NCI-H1417 (cell line): ENCODE data around the gene OAS2.
"Not testable (repeated sequence)": the region's sequence is repeated elsewhere in the genome, so short reads cannot be mapped to it uniquely, and the experiment has no call there.

Source experiments
- DNase-seq, 3 experiments: peaks; one replicate each; lab custom pipeline; 2025; lab: John Stamatoyannopoulos, UW

OAS2 gene

DNA sequence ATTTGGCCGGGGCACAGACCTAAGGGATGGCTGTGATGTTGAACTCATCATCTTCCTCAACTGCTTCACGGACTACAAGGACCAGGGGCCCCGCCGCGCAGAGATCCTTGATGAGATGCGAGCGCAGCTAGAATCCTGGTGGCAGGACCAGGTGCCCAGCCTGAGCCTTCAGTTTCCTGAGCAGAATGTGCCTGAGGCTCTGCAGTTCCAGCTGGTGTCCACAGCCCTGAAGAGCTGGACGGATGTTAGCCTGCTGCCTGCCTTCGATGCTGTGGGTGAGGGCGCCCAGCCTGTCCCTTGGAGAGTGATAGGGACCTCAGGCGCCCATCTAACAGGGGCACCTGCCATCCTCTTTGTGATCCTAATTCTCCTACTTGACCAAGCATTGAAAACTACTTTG, 27.6 kb upstream of the OAS2 start:
- DNase-seq, result no peak

DNA sequence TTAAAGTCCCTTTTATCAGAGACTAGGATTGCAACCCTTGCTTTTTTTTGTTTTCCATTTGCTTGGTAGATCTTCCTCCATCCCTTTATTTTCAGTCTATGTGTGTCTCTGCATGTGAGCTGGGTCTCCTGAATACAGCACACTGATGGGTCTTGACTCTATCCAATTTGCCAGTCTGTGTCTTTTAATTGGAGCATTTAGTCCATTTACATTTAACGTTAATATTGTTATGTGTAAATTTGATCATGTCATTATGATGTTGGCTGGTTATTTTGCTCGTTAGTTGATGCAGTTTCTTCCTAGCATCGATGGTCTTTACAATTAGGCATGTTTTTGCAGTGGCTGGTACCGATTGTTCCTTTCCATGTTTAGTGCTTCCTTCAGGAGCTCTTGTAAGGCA, 21.2 kb upstream of the OAS2 start:
- DNase-seq, result not testable (repeated sequence)

DNA sequence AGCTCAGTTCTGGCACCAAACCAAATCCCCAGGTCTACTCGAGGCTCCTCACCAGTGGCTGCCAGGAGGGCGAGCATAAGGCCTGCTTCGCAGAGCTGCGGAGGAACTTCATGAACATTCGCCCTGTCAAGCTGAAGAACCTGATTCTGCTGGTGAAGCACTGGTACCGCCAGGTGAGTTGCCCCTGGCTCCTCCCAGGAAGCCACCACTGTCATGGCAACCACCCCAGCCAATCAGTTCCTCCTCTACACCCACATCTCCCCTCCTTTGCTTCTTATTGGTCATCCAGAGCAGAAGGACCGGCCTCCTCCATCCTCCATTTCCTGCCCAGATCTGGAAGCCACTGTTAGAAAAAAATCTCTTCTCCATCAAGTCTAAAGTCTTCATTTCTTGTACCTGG, 17.2 kb upstream of the OAS2 start:
- no peak for DNase-seq

DNA sequence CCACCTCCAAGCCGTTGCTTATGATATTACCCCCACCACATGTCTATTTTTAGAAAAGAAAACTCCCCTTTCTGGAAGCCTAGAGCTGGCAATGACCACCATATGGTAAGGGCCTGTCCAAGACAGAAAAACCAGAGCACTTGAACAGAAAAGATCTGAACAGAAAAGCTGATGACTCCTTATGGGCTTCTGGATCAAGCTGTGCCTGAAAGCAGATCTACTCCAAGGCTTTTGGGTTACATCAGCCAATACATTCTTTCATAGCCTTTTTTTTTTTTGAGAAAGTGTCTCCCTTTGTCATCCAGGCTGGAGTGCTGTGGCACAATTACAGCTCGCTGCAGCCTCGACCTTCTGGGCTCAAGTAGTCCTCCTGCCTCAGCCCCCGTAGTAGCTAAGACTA, 16.8 kb upstream of the OAS2 start:
- no peak for DNase-seq

DNA sequence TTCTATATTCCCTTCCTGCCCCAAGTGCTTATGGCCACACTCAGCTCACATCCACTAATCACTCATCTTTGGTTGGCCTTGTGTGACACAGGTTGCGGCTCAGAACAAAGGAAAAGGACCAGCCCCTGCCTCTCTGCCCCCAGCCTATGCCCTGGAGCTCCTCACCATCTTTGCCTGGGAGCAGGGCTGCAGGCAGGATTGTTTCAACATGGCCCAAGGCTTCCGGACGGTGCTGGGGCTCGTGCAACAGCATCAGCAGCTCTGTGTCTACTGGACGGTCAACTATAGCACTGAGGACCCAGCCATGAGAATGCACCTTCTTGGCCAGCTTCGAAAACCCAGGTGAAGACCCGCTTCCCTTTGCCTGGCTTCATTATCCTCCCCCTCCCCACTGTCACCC, 15.8 kb upstream of the OAS2 start:
- DNase-seq, result no peak

DNA sequence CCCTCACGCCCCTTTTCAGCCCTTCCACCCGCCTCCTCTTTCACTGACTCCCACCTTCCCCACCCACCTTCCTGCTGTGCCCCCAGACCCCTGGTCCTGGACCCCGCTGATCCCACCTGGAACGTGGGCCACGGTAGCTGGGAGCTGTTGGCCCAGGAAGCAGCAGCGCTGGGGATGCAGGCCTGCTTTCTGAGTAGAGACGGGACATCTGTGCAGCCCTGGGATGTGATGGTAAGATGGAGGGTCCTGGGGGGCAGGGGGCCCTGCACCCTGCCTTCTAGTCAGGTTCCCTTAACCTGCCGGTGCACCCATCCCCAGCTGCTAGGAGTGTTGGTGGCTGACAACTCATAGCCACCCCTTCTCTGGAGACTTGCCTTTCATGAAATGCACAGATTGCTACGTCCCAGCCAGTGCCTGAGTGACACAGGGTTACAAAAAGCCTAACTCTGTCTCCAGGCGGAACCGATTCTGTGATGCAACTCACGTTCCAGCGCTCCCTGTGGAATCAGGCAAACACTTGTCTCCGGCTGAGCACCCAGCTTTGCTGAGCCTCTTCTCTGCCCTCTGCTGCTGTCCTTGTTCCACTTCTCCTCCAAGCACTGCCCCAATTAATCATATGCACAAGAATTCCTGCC, 15.0 kb upstream of the OAS2 start:
- DNase-seq, result no peak

DNA sequence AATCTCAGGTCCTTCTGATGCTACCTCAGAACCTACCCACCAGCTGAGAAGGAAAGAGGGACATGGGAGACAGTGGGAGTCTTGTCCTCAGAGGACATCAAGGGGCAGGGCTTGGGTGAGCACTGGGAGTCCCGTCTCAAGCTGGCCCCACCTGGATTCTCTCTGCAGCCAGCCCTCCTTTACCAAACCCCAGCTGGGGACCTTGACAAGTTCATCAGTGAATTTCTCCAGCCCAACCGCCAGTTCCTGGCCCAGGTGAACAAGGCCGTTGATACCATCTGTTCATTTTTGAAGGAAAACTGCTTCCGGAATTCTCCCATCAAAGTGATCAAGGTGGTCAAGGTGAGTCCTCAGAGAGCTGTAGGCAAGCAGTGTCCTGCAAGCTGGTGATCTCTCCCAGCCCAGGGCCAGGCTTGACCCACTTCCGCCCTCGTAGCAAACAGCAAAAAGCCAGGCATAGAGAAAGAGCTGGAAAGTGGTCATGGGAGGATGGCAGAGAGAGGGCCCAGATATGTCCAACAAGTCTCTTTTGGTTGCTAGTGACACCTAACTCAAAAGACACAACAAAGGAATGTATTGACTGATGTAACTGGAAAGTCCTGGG, 14.2 kb upstream of the OAS2 start:
- DNase-seq, result no peak

DNA sequence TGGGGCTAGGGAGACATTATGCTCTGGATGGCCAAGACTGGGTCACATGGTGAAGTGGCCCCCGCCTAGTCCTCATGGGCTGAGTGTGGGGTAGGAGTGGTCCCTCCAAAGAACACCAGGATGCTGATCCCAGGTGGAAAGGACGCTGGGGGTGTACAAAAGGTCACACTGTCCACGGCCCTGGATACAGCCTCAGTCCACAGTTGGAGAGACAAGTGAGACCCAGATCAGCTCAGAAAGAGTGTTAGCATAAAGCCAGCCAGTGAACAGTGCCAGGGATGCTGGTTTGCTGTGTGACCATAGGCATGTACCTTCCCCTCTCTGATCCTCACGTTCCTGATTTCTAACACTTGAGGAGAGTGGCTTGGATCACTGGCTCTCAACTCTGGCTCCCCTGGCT, 13.4 kb upstream of the OAS2 start:
- no peak for DNase-seq

DNA sequence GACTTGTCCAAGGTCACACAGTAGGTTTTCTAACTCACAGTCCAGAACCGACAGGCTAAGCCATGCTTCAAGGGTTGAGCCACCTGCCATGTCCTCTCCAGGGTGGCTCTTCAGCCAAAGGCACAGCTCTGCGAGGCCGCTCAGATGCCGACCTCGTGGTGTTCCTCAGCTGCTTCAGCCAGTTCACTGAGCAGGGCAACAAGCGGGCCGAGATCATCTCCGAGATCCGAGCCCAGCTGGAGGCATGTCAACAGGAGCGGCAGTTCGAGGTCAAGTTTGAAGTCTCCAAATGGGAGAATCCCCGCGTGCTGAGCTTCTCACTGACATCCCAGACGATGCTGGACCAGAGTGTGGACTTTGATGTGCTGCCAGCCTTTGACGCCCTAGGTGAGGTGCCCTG, 12.7 kb upstream of the OAS2 start:
- no peak for DNase-seq

DNA sequence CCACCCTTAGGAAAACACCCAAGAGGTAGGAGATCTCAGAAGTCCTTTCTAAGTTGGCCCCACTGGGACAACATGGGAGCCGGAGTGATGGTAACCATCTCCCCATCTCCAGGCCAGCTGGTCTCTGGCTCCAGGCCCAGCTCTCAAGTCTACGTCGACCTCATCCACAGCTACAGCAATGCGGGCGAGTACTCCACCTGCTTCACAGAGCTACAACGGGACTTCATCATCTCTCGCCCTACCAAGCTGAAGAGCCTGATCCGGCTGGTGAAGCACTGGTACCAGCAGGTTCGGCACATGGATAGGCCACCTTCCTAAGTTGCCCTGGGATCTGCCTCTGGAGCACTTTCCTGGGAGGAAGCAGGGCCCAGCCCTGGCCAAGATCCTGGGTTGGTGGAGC, 11.0 kb upstream of the OAS2 start:
- DNase-seq, result no peak

DNA sequence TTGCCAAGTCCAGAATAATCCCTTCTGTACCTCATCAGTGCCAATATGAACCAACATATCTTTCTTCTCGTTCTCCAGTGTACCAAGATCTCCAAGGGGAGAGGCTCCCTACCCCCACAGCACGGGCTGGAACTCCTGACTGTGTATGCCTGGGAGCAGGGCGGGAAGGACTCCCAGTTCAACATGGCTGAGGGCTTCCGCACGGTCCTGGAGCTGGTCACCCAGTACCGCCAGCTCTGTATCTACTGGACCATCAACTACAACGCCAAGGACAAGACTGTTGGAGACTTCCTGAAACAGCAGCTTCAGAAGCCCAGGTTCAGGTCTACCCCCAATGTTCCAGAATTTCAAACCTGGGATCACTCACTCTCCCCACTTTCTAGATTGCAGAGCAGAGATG, 10.5 kb upstream of the OAS2 start:
- DNase-seq, result no peak

DNA sequence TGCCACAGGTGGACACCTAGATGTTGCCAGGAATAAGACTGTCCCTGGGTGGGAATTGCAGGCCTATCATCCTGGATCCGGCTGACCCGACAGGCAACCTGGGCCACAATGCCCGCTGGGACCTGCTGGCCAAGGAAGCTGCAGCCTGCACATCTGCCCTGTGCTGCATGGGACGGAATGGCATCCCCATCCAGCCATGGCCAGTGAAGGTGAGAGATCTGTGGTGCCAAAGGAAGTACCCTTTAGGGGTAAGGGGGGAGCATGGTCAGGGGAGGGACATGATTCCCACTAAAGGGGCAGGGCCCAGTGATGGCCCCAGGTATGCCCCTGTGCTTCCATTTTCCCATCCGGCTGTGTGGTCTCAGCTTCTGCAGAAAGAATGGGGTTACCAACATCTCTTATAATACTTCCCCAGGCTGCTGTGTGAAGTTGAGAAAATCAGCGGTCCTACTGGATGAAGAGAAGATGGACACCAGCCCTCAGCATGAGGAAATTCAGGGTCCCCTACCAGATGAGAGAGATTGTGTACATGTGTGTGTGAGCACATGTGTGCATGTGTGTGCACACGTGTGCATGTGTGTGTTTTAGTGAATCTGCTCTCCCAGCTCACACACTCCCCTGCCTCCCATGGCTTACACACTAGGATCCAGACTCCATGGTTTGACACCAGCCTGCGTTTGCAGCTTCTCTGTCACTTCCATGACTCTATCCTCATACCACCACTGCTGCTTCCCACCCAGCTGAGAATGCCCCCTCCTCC, 8.6 kb upstream of the OAS2 start:
- DNase-seq, result no peak

DNA sequence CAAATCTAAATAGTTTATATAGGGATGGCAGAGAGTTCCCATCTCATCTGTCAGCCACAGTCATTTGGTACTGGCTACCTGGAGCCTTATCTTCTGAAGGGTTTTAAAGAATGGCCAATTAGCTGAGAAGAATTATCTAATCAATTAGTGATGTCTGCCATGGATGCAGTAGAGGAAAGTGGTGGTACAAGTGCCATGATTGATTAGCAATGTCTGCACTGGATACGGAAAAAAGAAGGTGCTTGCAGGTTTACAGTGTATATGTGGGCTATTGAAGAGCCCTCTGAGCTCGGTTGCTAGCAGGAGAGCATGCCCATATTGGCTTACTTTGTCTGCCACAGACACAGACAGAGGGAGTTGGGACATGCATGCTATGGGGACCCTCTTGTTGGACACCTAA, 7.9 kb upstream of the OAS2 start:
- no peak for DNase-seq

DNA sequence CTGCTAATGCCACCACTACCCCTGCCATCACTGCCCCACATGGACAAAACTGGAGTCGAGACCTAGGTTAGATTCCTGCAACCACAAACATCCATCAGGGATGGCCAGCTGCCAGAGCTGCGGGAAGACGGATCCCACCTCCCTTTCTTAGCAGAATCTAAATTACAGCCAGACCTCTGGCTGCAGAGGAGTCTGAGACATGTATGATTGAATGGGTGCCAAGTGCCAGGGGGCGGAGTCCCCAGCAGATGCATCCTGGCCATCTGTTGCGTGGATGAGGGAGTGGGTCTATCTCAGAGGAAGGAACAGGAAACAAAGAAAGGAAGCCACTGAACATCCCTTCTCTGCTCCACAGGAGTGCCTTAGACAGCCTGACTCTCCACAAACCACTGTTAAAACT, 7.1 kb upstream of the OAS2 start:
- no peak for DNase-seq

DNA sequence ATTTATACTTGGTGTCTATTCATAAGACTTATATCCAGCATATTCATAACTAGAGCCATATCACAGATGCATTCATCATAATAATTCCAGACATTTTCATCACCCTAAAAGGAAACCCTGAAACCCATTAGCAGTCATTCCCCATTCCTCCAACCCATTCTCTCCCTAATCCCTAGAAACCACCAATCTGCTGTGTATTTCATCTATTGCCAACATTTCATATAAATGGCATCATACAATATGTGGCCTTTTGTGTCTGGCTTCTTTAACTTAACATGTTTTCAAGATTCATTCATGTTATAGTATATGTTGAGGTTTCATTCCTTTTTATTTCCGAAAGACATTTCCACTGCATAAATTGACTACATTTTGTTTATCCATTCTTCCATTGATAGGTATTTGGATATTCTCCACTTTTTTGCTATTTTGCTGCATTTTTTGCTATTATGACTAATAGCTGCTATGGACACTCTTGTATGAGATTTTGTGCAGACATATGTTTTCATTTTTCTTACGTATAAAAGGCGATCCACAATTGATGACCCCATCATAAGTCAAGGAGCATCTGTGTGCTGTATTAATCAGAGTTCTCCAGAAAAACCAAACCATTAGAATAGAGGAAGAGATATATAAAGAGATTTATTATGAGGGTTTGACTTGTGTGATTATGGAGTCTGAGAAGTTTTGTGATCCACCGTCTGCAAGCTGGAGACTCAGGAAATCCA, 5.1 kb upstream of the OAS2 start:
- DNase-seq, result no peak

DNA sequence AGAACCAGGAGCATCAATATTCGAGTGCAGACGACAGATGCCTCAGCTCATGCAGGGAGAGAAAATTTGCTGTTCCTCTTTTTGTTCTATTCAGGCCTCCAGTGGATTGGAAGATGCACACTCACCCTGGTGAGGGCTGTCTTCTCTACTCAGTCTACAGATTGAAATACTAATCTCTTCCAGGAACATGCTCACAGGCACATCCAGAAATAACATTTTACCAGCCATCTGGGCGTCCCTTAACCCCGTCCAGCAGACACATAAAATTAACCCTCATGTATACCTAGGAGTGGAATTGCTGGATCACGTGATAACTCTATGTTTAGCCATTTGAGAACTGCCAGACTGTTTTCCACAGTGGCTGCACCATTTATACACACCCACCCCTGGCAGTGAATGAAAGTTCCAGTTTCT, 4.5 kb upstream of the OAS2 start:
- DNase-seq, result no peak

DNA sequence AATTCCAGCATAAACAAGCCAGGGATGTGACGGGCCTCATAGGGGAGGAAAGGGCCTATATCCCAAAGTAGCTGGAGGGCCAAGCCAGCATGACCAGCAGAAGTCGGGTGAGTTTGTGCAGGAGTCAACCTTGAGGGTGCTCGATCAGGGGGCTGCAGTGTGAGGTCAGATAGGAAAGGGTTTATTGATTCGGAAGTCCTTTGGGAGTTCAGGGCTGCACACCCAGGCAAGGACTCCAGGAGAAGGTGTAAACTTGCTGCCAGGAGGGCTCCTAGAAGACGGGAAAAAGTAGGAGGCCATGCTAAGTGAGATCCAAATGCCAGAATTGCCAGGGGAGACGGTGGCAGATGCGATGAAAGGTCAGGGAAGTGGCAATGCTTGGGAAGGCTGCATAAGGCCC, 3.4 kb upstream of the OAS2 start:
- no peak for DNase-seq

DNA sequence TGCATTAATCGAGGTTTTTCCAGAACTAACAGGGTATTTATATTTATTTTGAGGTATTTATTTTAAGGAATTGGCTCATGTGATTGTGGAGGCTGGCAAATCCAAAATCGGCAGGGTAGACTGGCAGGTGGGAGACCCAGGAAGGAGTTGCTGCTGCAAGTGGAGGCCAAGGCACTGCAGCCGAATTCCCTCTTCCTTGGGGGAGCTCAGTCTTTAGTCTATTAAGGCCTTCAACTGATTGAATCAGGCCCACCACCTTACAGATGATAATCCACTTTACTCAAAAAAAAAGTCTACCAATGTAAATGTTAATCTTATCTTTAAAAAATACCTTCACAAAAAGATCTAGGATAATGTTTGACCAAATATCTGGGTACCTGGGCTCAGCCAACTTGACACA, 1.2 kb upstream of the OAS2 start:
- DNase-seq, result no peak

DNA sequence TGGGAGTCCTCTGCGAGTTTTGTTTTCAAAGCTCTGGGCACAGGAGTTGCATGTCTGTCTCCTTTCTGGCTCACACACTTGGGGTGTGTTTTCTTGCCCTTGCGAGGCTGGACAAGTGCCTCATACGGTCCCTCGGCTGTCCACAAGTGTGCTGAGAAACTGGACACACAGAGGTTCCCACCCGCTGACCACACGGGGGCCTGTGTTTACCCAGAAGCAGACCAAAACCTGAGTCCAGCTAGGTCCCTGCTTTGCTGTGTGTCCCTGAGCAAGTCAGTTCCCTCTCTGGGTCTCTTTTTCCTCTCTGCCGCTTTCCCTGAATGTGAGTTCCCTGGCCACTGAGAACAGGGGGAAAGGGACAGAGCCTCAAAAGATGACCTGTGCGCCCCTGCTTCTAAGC, 678 bp upstream of the OAS2 start:
- DNase-seq, result no peak

DNA sequence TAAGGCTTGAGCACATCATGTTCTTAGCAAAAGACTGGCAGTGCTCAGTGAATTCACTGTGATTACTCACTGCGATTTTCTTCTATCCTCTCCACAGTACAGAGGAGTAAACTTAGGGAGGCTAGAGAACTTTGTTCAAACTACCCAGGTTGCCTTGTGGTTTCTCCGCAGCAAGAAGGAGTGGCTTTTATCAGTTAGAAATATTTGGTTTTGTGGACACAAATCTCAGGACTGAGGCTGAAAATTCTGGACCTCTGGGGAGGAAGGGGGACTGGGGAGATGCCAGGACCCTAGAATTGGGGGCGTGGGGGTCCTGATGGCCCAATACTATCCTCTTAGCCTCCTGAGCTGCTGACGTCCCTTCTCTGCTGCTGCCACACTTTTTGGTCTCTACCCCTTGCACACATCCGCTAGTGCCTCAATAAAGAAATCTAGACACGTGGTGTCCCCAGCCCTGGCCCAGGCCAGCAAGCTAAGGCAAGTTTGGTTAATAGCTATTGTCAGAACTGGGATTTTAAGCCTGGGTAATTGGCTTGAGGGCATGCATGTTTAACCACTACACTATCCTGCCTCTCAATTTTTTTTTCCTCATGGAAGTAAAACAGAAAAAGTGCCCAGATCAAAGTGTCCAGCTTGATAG, 842 bp downstream of the OAS2 start:
- no peak for DNase-seq

DNA sequence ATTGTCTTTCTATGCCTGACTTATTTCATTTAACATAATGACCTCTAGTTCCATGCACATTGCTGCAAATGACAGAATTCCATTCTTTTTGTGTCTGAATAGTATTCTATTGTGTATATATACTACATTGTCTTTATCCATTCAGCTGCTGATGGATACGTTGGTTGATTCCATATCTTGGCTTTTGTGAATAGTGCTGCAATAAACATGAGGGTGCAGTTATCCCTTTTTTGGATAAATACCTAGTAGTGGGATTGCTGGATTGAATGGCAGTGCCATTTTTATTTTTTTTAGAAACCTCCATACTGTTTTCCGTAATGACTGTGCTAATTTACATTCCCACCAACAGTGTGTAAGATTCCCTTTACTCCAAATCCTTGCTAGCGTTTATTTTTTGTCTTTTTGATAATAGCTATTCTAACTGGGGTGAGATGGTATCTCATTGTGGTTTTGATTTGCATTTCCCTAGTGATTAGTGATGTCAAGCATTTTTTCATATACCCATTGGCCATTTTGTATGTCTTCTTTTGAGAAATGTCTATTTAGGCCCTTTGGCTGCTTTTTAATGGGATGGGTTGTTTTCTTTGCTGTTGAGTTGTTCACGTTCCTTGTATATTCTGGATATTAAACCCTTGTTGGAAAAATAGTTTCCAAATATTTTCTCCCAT, 2.3 kb downstream of the OAS2 start:
- DNase-seq, result no peak
